DND-41 (cell line): ENCODE measurements around the gene CEBPB.

ENCODE experiments used
- ATAC-seq: fragments of 200-7000 bp; cut with Tn5 transposase; 3 replicates; pipeline ENCODE4 v1.9.1; 2021; ENCODE audit warnings: low read depth; ENCODE audit not compliant: insufficient read depth
- DNase-seq: peaks from one replicate; pipeline ENCODE4 v3.0.0-alpha.2; 2020
- H2AFZ ChIP-seq: 2 replicates; pipeline ENCODE4 v1.6.0; 2012; ENCODE audit warnings: low read depth, low read length
- H3K27ac ChIP-seq: 2 replicates; pipeline ENCODE4 v1.5.1; 2012; ENCODE audit warnings: low read length, inconsistent platforms
- H3K27me3 ChIP-seq: fragments of 200-600 bp; sonication (generic); 2 replicates; pipeline ENCODE4 v1.6.0; 2012; ENCODE audit warnings: low read length, mild to moderate bottlenecking, inconsistent platforms; ENCODE audit not compliant: insufficient read depth, poor library complexity
- H3K36me3 ChIP-seq: 2 replicates; pipeline ENCODE4 v1.5.1; 2012; ENCODE audit warnings: low read length, inconsistent platforms; ENCODE audit not compliant: insufficient read depth
- H3K4me1 ChIP-seq: 2 replicates; pipeline ENCODE4 v1.5.1; 2012; ENCODE audit warnings: mild to moderate bottlenecking, low read length; ENCODE audit not compliant: insufficient read depth
- H3K4me2 ChIP-seq: 2 replicates; pipeline ENCODE4 v1.6.0; 2012; ENCODE audit warnings: mild to moderate bottlenecking, moderate library complexity, low read length, inconsistent platforms; ENCODE audit not compliant: insufficient read depth
- H3K4me3 ChIP-seq, 2 experiments: fragments of 200-600 bp in 1 of 2; shearing (Covaris generic) in 1 of 2; 2 replicates each; pipeline ENCODE4 v1.5.1; 2012 to 2016; ENCODE audit warnings: inconsistent platforms in 2 of 2, low read length in 2 of 2, mild to moderate bottlenecking in 2 of 2, low read depth in 1 of 2, moderate library complexity in 1 of 2
- H3K79me2 ChIP-seq: 2 replicates; pipeline ENCODE4 v1.6.0; 2012; ENCODE audit warnings: low read length, inconsistent platforms; ENCODE audit not compliant: insufficient read depth
- H3K9ac ChIP-seq: 2 replicates; pipeline ENCODE4 v1.6.0; 2012; ENCODE audit warnings: low read depth, mild to moderate bottlenecking, inconsistent platforms, low read length, moderate library complexity
- H3K9me3 ChIP-seq: 2 replicates; pipeline ENCODE4 v1.5.1; 2012; ENCODE audit warnings: low read length, moderate library complexity, mild to moderate bottlenecking, inconsistent platforms; ENCODE audit not compliant: insufficient read depth, severe bottlenecking
- H4K20me1 ChIP-seq: 2 replicates; pipeline ENCODE4 v1.6.0; 2012; ENCODE audit warnings: low read length; ENCODE audit not compliant: insufficient read depth
- CTCF ChIP-seq: IDR thresholded peaks from 2 replicates; pipeline ENCODE4 v1.5.1; 2012; ENCODE audit warnings: borderline replicate concordance, low read length, moderate library complexity, mild to moderate bottlenecking; ENCODE audit not compliant: poor library complexity, severe bottlenecking; ENCODE audit errors: extremely low read depth
- EZH2 ChIP-seq: IDR thresholded peaks from 3 replicates; pipeline ENCODE4 v1.6.1; 2012; ENCODE audit warnings: borderline replicate concordance, low read depth, mild to moderate bottlenecking, moderate library complexity, low read length, inconsistent platforms; ENCODE audit not compliant: severe bottlenecking

CEBPB gene

GRCh38 chr20:50232651-50233324 lies 42.2 kb downstream of the CEBPB start:
- DNase-seq = no peak
- Histone ChIP-seq H3K27me3 (no peaks in the 10 kb centered on the region), H3K9me3 (no peaks in the 10 kb centered on the region), H3K4me3 (no peak overlapping the region), H3K27ac (no peak overlapping the region), H3K4me2 (no peak overlapping the region), H3K36me3 (no peaks in the 10 kb centered on the region), H4K20me1 (no peaks in the 10 kb centered on the region), H2AFZ (no peak overlapping the region), H3K79me2 (no peaks in the 10 kb centered on the region), H3K4me1 (no peaks in the 10 kb centered on the region), H3K9ac (no peak overlapping the region)
- ATAC-seq = no peak
- TF ChIP-seq CTCF = no peak
- TF ChIP-seq EZH2 = no peak

GRCh38 chr20:50233325-50234212 lies 42.9 kb downstream of the CEBPB start:
- Histone ChIP-seq H3K27ac (no peak overlapping the region), H3K9ac (no peak overlapping the region), H3K4me1 (no peaks in the 10 kb centered on the region), H2AFZ (no peak overlapping the region), H3K9me3 (no peaks in the 10 kb centered on the region), H3K79me2 (no peaks in the 10 kb centered on the region), H3K27me3 (no peaks in the 10 kb centered on the region), H3K36me3 (no peaks in the 10 kb centered on the region), H3K4me2 (no peak overlapping the region), H4K20me1 (no peaks in the 10 kb centered on the region), H3K4me3 (no peak overlapping the region)
- no peak for DNase-seq
- ATAC-seq = no peak
- no peak for TF ChIP-seq EZH2
- no peak for TF ChIP-seq CTCF

GRCh38 chr20:50234288-50234687 lies 43.7 kb downstream of the CEBPB start:
- no peaks in the 10 kb centered on the region for H3K36me3 ChIP-seq
- ATAC-seq = no peak
- H3K27me3 ChIP-seq = no peaks in the 10 kb centered on the region
- no peak for TF ChIP-seq CTCF
- no peak for TF ChIP-seq EZH2
- H2AFZ ChIP-seq = no peak overlapping the region
- no peaks in the 10 kb centered on the region for H3K9me3 ChIP-seq
- no peak overlapping the region for H3K9ac ChIP-seq
- H3K4me1 ChIP-seq = no peaks in the 10 kb centered on the region
- H3K4me2 ChIP-seq = no peak overlapping the region
- DNase-seq = no peak
- no peaks in the 10 kb centered on the region for H3K79me2 ChIP-seq
- no peak overlapping the region for H3K27ac ChIP-seq
- H4K20me1 ChIP-seq = no peaks in the 10 kb centered on the region
- H3K4me3 ChIP-seq = no peak overlapping the region
